HG02623 (cell line): ENCODE measurements around the gene PCNT.

Source experiments
- ATAC-seq: cut with Tn5 transposase; IDR thresholded peaks from one replicate; pipeline ENCODE4 v1.9.1; 2021; ENCODE audit warnings: moderate library complexity; ENCODE audit not compliant: unreplicated experiment

The PCNT gene

DNA sequence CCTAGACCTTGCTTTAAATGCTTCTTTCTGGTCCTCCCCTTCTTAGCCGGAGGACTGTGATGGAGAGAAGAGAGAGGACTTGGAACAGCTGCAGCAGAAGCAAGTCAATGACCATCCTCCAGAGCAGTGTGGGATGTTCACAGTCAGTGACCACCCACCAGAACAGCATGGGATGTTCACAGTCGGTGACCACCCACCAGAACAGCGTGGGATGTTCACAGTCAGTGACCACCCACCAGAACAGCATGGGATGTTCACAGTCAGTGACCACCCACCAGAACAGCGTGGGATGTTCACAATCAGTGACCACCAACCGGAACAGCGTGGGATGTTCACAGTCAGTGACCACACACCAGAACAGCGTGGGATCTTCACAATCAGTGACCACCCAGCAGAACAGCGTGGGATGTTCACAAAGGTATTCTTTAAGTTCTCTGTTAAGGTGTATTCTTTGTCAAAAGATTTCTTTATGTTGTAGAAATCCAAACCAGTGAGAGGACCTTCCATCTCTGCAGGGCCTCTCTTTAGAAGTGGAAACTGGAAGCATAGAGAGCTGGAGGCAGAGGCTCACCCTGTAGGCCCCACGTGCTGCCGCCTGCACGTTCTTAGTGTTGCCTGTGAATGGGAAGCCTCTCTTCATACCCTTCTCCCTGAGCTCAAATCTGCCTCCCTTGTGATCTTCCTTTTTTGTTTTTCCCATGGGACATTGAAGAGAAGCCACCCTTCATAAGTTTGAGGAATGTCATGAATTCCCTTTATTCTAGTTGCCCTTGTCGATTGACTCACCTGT lies 10.6 kb downstream of the PCNT start:
- ATAC-seq: no peak

DNA sequence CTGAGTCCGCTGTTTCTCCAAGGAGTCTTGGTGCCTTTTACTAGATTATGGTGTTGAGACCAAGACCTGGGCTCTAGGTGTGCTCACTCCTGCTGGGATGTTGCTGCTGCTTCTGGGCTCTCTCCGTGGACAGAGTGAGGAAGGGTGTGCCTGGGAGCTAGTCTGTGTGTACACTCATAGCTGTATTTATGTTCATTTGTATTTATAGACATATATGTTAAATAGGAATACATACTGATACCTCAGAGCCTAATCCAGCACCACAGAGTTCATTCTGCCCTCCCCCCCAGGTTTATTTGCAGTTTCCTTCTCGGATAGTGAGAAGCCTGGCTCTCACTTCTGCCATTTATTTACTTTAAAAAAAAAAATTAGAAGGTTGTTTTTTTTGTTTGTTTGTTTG lies 12.6 kb downstream of the PCNT start:
- no peak for ATAC-seq

DNA sequence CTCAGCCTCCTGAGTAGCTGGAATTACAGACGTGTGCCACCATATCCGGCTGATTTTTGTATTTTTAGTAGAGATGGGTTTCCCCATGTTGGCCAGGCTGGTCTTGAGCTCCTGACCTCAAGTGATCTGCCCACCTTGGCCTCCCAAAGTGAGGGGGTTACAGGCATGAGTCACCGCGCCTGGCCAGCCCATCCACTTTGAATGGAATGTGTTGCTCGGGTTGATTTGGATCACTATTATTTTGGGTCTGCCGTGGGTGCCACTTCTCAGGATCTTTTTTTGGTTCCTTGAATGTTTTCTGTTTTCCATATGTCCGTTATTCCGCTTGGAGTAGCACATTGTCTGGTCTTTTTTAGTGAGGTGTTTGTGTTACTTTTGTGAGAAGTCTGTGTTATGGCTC lies 17.0 kb downstream of the PCNT start:
- ATAC-seq: no peak

DNA sequence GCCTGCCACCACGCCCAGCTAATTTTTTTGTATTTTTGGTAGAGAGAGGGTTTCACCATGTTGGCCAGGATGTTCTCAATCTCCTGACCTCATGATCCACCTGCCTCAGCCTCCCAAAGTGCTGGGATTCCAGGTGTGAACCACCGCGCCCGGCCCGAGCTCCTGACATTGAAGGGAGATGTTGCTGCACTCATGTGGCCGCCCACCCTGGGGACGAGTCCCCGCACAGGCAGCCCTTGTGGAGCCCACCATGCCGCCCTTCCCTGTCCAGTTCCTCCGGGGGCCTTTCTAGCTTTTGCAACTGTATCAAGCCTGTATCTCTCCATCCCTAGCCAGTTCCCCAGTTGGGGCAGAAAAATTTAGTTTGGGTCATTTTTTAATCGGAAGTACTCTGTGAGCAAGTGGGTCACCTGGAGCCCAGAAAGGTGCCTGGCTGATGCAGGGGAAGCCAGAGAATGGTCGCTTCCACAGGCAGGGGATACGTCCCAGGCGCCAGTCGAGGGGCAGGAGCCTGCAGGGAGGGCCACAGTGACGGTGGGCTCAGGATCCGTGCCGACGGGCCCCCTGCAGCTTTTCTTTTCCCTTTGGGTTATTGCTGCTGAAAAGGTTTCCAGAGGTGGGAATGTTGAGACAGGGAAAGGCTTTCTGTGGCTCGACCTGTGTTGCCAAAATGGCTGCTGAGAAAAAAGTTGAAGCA lies 20.4 kb downstream of the PCNT start:
- no peak for ATAC-seq

DNA sequence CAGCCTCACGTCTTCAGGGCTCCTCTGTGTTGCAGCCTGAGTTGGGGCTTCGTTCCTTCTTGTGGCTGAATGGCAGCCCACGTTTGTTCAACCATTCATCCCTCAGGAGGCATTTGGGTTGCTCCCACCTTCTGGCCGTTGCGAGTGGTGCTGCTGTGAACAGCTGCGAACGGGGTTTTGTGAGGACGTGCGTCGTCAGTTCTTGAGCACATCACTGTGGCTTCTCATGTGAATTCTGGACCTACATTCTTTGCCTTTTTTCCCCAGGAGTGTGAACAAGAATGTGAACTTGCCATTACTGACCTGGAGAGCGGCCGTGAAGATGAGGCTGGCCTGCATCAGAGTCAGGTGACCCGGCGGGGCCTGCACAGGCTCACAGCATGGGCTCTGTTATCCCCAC lies 21.9 kb downstream of the PCNT start:
- ATAC-seq: no peak

DNA sequence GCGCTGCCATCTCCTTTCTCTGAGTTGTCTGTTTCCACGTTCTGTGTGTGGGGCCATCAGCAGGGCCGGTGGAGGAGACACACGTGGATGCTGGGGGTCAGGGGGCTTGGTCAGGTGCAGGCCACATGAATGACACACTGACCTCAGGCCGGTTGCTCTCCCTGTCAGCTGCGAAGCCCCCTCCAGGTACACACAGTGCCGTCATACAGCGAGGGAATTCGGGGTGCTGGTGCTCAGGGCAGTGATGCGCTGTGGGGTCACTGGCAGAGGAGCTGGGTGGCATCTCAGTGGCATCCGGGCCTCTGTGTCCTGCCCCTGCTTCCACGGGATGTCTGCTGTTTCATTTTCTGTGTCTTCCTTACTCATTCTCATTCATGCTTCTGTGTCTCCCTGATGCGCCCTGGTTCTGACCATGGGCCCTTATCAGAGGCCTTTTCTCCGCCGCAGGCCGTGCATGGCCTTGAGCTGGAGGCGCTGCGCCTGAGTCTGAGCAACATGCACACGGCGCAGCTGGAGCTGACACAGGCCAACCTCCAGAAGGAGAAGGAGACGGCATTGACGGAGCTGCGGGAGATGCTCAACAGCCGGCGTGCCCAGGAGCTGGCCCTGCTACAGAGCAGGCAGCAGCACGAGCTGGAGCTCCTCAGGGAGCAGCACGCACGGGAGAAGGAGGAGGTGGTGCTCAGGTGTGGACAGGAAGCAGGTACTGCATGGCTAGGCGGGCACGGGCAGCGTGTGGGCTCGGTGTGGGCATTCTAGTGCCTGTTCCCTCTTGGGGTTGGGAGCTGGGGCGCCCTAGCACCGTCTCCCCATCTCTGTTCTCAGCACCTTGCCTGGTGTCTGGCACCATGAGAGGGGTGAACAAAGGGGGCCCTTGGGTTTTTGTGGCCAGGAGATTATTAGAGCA lies 22.6 kb downstream of the PCNT start:
- no peak for ATAC-seq

DNA sequence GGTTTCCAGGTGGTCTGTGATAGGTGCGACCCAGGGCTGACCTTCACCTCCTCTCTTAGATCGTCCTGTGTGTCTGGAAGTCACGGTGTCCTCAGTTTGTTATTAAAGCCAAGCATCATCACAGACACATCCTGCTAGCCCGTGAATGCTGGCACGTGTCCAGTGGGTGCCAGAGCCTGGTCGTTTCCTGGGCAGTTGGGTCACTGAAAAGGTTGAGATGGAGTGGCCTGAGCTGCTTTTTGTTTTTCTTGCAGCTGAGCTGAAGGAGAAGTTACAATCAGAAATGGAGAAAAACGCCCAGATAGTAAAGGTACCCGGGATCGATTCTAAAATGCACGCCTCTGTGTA lies 23.2 kb downstream of the PCNT start:
- ATAC-seq: no peak

DNA sequence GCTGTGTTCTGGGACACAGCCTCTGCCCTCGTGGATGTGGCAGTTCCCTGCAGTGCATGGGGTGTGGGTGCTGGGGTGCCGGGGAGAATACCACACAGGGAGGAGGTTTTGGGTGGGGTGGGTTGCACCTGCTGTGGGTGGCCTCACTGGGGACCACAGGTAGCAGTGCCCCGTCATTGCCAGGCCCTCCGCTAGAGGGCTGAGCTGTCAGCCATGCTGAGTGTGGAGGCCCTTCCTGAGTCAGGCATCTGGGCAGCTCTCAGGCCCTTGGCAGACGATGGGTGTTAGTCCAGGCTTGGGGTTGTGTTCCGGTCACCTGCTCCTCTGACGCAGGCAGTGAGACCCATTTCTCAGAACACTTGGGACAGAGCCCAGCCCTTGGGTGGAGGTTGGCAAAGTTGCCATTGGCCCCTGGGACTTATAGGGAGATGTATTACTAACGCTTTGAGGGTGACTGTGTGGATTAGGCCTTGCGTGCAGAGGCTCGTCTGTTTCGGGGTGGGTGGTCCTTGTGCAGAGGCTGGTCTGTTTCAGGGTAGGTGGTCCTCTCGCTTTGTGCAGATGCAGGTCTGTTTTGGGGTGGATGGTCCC lies 23.9 kb downstream of the PCNT start:
- ATAC-seq: no peak

DNA sequence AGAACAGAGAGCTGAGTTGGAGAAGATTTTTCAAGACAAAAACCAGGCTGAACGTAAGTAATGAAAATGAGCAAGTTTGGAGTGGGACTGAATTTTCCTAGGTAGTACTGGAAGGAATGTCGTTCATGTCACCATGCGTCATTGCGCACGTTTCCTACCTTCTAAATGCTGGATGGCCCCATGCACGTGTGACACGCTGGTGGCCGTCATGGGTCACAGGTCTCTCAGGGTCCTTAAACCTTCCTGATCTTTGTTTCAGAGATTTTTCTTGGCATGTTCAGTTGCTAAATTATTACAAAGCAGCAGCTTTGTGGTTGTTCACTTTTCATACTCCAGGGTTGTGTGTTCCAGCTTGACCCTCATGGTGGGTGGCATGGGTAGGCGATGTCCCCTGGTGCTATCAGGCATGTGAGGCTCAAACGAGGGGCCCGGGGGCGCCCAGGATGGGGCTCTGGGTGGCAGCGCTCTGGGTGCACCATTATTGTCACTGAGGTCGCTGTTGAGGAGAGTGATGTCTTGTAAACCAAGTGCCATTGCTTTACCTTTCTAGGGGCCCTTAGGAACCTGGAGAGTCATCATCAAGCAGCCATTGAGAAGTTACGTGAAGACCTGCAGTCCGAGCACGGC lies 25.3 kb downstream of the PCNT start:
- ATAC-seq: no peak

DNA sequence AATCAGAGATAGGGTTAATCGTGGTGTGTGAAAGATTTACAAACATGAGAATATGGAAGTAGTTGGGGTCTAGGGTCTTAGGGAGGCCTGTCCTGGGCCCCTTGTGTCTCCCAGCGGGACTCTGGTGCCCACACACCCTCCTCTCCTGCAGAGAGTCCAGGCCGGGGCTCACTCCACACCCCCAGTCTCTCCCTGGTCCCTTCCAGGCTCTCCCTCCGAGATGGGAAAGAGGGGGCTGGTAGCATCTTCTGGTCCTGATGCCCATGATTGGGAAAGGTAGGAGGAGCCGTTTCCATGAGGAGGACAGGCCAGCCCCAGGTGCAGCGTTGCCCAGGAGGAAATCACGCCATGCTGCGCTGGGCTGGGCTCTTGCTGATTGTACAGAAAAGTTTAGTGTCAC lies 26.6 kb downstream of the PCNT start:
- ATAC-seq: no peak

DNA sequence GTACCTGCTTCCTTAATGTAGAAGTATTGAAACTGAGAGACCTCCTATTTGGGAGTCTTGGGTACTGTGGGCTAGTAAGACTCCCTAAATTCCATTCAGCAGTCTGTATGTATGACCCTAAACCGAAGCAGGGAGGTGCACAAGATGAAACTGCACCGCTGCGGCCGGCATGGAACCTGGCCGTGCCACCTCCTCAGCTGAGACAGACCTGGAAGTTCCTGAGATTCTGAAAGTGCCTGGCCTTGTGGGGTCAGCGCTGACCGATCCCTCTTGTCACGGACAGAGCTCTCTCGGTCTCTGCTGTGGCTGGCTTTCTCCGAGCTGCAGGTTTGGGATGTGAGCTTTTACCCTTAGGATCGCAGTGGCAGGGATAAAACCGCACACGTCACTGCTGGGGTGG lies 27.0 kb downstream of the PCNT start:
- no peak for ATAC-seq

DNA sequence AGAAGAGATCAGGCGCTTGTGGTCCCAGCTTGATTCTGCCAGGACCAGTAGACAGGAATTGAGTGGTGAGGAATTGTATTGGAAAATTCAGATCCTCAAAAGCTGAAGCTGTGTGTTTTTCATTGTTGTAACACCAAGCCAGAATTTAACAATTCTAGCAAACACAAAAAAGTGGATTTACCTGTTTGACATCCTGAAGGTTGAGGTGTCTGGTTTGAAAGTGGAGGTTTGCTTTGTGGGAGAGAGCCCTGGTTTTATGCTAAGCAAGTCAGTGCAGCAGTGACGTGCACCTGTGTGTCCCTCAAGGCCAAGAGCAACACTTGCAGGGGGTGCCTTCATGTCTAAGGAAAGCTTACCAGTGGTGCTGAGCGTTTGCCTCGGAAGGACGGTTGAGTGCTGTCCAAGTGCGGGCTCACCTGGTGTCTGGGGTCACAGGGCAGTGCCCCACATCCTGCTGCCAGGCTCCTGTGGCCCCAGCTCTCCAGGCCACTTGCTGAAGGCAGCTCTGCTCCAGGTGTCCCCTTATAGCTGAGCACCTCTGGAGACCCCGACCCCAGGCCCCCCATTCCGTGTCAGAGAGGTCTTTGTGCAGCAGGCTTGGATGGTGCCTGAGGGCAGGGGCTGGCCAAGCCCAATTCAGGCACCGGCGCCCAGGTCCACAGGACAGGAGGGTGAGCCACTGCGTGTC lies 27.7 kb downstream of the PCNT start:
- no peak for ATAC-seq

DNA sequence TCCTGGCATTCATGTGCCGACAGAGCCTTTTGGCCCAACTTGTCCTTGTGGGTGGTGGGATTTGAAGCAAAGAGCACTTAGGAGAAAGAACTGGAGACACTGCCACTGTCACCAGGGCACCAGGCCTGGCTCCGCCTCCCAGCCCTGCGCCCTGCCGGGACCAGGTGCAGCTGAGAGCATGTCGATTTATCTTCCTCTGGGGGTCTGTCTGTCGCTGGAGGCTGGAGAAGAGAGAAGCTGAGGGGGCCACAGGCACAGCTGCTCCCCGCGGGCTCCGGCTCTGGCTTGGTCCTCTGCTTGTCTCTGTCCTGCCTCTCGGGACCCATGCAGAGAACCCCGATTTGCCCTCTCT lies 28.2 kb downstream of the PCNT start:
- no peak for ATAC-seq

DNA sequence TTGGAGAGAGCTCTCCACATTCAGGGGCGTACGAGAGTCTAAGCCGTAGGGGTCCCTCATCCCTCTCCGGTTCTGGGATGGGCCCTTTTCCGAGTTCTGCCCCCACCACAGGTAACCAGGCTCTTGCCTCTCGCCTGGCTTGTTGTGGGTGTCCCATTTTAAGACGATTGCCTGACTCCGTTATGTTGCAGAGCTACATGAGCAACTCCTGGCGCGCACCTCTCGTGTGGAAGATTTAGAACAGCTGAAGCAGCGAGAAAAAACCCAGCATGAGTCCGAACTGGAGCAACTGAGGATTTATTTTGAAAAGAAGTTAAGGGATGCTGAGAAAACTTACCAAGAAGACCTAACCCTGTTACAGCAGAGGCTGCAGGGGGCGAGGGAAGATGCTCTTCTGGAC lies 29.0 kb downstream of the PCNT start:
- ATAC-seq: no peak

DNA sequence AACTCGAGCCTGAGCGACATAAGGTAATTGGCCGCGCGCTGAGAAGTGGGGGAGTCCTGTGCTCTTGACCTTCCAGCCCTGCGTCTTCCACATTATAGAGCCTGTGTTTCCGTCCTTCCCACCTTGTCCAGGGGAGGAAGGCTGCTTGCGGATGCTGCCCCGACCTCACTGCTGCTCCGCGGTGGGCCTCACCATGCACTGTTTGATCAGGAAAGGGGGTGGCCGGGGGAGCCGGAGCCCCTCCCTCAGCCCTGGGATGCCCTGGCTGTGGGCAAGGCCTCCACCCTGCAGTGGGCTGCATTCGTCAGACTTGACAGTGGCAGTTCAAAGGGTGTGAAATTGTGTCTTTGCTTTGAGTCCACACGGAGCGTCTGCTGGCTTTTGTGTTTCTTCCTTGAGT lies 30.1 kb downstream of the PCNT start:
- ATAC-seq: no peak

DNA sequence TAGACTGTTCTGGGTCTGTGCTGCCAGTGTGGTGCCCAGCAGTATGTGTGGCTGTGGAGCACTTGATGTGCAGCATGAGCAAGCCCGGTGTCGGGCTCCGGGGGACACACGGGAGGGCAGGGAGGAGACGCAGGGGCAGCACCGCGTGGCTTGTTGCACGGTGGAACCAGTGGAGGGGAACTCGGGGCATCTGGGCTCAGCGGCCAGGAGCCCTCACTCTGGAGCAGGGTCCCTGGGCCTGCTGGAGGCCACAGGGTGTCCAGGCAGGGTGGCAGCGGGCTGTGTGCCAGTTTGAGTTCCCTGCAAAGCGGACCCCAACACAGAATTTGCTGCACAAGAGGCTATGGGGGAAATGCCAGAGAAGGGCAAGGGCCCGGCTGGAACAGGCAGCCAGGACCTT lies 30.6 kb downstream of the PCNT start:
- no peak for ATAC-seq

DNA sequence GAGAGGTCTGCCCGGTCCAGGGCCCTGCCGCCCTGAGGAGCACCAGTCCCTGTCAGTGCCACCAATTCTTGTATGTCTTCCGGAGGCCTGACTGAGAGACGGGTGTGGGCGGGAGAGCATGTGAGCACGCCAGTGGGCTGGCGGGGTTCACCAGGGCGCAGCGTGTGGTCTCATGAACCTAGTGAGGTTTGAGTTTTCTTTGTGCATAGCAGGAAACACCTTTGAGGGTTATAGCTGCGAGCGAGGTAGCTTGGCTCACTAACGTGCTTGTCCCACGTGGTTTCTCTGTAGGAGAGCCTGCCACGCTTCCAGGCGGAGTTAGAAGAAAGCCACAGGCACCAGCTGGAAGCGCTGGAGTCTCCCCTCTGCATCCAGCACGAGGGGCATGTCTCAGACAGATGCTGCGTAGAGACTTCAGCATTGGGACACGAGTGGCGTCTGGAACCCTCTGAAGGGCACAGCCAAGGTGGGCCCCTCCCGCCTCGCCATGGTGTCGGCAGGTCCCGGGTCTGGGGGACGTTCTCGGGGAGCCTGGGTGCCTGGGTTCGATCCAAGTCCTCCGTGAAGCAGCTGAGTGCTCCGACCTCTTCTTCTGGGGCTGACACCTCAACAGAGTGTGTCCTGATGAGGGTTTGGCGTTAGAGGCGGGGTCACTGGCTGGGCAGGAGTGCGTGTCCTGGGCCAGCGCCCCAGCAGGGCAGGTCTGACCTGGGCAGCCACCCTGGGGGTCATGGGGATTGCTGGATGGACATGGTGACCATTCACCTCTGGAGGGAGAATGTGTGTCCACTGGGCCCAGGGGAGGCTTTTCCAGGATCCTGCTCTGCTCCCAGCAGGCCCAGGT lies 31.4 kb downstream of the PCNT start:
- no peak for ATAC-seq

DNA sequence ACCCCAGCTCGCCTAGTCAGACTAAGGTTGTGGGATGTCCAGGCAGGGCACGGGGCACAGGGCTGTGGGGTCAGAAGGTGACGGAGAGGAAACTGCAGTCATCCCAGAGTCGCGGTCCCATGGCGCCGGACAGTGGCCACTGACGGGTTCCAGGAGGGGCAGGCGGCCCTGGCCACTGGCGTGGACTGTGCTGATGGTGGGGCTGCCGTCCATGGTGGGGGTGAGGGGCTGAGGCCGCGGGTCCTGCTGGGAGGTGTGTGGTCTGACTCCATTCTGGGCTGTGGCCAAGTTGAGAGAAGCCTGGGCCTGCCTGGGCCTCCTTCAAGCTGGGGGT lies 32.0 kb downstream of the PCNT start:
- ATAC-seq: no peak

DNA sequence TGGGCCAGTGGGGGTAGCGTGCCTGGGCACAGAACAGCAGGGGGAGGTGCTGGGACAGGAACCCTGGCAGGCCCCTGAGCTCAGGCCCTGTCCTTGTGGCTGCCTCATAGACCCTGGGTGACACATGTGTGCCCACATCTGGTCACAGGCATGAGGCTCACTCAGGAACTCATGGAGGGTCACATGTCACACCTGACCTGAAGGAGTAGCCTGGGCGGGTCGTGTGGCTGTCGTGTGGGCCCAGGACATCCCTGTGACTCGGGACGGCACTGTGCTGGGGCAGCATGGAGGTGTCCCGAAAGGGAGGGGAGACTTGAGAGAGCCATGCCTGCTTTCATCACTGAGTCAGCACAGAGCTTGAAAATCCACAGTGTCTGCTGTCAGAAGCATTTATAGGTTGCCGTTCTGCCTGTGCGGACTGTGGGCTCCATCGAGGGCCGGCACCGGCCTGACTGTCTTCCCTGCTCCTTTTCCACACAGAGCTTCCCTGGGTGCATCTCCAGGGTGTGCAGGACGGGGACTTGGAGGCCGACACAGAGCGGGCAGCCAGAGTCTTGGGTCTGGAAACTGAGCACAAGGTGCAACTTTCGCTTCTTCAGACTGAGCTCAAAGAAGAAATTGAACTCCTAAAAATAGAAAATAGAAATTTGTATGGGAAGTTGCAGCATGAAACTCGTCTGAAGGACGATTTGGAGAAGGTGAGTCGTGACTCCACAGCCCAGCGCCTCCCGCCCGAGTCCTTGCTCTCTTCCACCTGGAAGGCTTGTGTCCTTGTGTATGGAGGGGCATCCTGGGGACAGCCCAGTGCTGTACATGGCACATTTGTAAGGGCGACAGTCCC lies 32.8 kb downstream of the PCNT start:
- ATAC-seq: no peak
